ENCODE results near the gene SAMD11. TPM values are rescaled to one million over a fixed set of nuclear protein-coding genes. Genes with fewer than 3 reads are reported as not detected.

Gene SAMD11
- total RNA-seq, 1 donor from 2014 or later: 6.0 TPM

- H3K4me1 Mint-ChIP-seq (ENCODE audit: low read depth, unreplicated experiment): no peaks in the 10 kb centered on the region
- no peak overlapping the region for H3K27ac ChIP-seq (ENCODE audit: low read depth, low read length)
- H3K36me3 ChIP-seq (ENCODE audit: insufficient read depth, low read length): no peaks in the 10 kb centered on the region
- no peak overlapping the region for H3K27ac Mint-ChIP-seq (ENCODE audit: unreplicated experiment)
- H3K9ac ChIP-seq (ENCODE audit: low read length): no peak overlapping the region
- no peak for DNase-seq (ENCODE audit: low read depth)
- H3K9me3 Mint-ChIP-seq (ENCODE audit: unreplicated experiment): no peaks in the 10 kb centered on the region
- H3K79me2 ChIP-seq (ENCODE audit: insufficient read depth, low read length): no peaks in the 10 kb centered on the region
- H3K9me3 ChIP-seq (ENCODE audit: insufficient read depth, low read depth, low read length): no peaks in the 10 kb centered on the region
- H2AFZ ChIP-seq (ENCODE audit: low read depth, low read length): no peak overlapping the region
- TF ChIP-seq EZH2 (IDR thresholded peaks at IDR 0.05; ENCODE audit: insufficient read depth, low read length) (no peak), CTCF (IDR thresholded peaks at IDR 0.05; ENCODE audit: insufficient read depth, low read depth, low read length) (no peak)
- no peaks in the 10 kb centered on the region for H3K27me3 ChIP-seq (ENCODE audit: insufficient read depth, low read length)
- peaks cover 5% of the 10 kb centered on the region for H3K36me3 Mint-ChIP-seq (ENCODE audit: low read depth, unreplicated experiment)
- no peak for FAIRE-seq
- no peak overlapping the region for H3K4me3 Mint-ChIP-seq (ENCODE audit: unreplicated experiment)
- no peak overlapping the region for H3K4me3 ChIP-seq (ENCODE audit: insufficient read depth, low read depth, low read length)
- H3K4me2 ChIP-seq (ENCODE audit: low read length): no peak overlapping the region
- peaks cover 15% of the 10 kb centered on the region for H3K4me1 ChIP-seq (ENCODE audit: insufficient read depth, low read length)
- peaks cover 23% of the 10 kb centered on the region for H3K27me3 Mint-ChIP-seq (ENCODE audit: low read depth, unreplicated experiment)
- peaks cover 6% of the 10 kb centered on the region for H4K20me1 ChIP-seq (ENCODE audit: insufficient read depth, low read length)
These were observed 47.4 kb downstream of the SAMD11 start for GRCh38 chr1:970973-971730.

- H3K27ac Mint-ChIP-seq (ENCODE audit: unreplicated experiment): no peak overlapping the region
- Histone ChIP-seq H3K36me3 (ENCODE audit: insufficient read depth, low read length) (no peaks in the 10 kb centered on the region), H3K4me1 (ENCODE audit: insufficient read depth, low read length) (peaks cover 7% of the 10 kb centered on the region), H3K27me3 (ENCODE audit: insufficient read depth, low read length) (no peaks in the 10 kb centered on the region), H4K20me1 (ENCODE audit: insufficient read depth, low read length) (peaks cover 6% of the 10 kb centered on the region), H3K4me3 (ENCODE audit: insufficient read depth, low read depth, low read length) (no peak overlapping the region), H3K79me2 (ENCODE audit: insufficient read depth, low read length) (no peaks in the 10 kb centered on the region), H2AFZ (ENCODE audit: low read depth, low read length) (no peak overlapping the region), H3K9ac (ENCODE audit: low read length) (no peak overlapping the region), H3K27ac (ENCODE audit: low read depth, low read length) (no peak overlapping the region), H3K9me3 (ENCODE audit: insufficient read depth, low read depth, low read length) (no peaks in the 10 kb centered on the region), H3K4me2 (ENCODE audit: low read length) (no peak overlapping the region)
- H3K27me3 Mint-ChIP-seq (ENCODE audit: low read depth, unreplicated experiment): peaks cover 23% of the 10 kb centered on the region
- H3K4me1 Mint-ChIP-seq (ENCODE audit: low read depth, unreplicated experiment): no peaks in the 10 kb centered on the region
- no peak for TF ChIP-seq CTCF (IDR thresholded peaks at IDR 0.05; ENCODE audit: insufficient read depth, low read depth, low read length)
- H3K9me3 Mint-ChIP-seq (ENCODE audit: unreplicated experiment): no peaks in the 10 kb centered on the region
- FAIRE-seq (no peak), DNase-seq (ENCODE audit: low read depth) (no peak)
- peaks cover 5% of the 10 kb centered on the region for H3K36me3 Mint-ChIP-seq (ENCODE audit: low read depth, unreplicated experiment)
- no peak overlapping the region for H3K4me3 Mint-ChIP-seq (ENCODE audit: unreplicated experiment)
These were observed 48.2 kb downstream of the SAMD11 start for GRCh38 chr1:971751-972506.

Data from astrocyte (in vitro differentiated cells and primary cell).